Peyer's patch (tissue), 4 donors: ENCODE results near the gene GCDH.
"Not testable (repeated sequence)": the region's sequence is repeated elsewhere in the genome, so short reads cannot be mapped to it uniquely, and the experiment has no call there.

Source experiments
- CTCF ChIP-seq, 6 experiments: fragments of 450-650 bp in 4 of 6; fragments of 200-600 bp in 2 of 6; sonication (generic) in 1 of 6; IDR thresholded peaks; one replicate each; pipeline ENCODE4 v1.5.1; 2017 to 2019; ENCODE audit warnings: antibody characterized with exemption in 6 of 6, mild to moderate bottlenecking in 3 of 6, moderate library complexity in 1 of 6
- POLR2A ChIP-seq, 2 donors: fragments of 450-650 bp; IDR thresholded peaks; one replicate each; pipeline ENCODE4 v1.5.1; 2017; ENCODE audit warnings: antibody characterized with exemption in 2 of 2, mild to moderate bottlenecking in 2 of 2, moderate library complexity in 2 of 2

- not testable (repeated sequence) for TF ChIP-seq CTCF, POLR2A (IDR thresholded peaks at IDR 0.05)
These were observed 24.9 kb downstream of the GCDH start for GRCh38 chr19:12915860-12916259.
